OCI-LY7 (cell line): ENCODE results near the gene EP300.

Source experiments
- EZH2phosphoT487 ChIP-seq: fragments of 200-600 bp; sonication (generic); IDR thresholded peaks from 2 replicates; pipeline ENCODE4 v1.6.1; 2018; ENCODE audit warnings: low read depth, borderline replicate concordance, mild to moderate bottlenecking, mixed run types, antibody characterized with exemption, low read length, moderate library complexity, mixed read lengths
- TF ChIP-seq, protein P1 (sequence below): fragments of 200-600 bp; sonication (generic); conservative IDR thresholded peaks from 2 replicates; pipeline ENCODE4 v1.5.1; 2014; ENCODE audit warnings: mild to moderate bottlenecking, antibody characterized with exemption, low read length, moderate library complexity, mixed read lengths

DNA sequence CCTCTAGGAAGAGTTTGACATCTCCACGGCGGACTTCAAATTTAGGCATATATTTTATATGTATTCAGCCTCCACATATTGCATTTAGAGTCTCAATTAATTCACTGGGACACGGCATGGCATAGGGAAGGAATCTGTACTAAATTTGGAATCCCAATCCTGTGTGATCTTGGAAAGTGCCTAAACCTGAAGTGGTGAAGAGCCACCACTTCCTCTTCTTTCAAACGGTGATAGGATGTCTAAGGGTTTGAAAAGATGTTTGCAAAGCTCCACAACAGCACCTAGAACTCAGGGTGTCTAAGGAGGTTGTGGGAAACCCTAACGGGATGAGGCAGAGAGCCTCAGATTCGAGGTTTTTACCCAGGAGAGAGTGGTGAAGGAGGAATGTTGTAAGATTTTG, 111.7 kb downstream of the EP300 start:
- TF ChIP-seq, protein P1, sequence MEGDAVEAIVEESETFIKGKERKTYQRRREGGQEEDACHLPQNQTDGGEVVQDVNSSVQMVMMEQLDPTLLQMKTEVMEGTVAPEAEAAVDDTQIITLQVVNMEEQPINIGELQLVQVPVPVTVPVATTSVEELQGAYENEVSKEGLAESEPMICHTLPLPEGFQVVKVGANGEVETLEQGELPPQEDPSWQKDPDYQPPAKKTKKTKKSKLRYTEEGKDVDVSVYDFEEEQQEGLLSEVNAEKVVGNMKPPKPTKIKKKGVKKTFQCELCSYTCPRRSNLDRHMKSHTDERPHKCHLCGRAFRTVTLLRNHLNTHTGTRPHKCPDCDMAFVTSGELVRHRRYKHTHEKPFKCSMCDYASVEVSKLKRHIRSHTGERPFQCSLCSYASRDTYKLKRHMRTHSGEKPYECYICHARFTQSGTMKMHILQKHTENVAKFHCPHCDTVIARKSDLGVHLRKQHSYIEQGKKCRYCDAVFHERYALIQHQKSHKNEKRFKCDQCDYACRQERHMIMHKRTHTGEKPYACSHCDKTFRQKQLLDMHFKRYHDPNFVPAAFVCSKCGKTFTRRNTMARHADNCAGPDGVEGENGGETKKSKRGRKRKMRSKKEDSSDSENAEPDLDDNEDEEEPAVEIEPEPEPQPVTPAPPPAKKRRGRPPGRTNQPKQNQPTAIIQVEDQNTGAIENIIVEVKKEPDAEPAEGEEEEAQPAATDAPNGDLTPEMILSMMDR = no peak
- TF ChIP-seq EZH2phosphoT487 = no peak
